ENCODE results near the gene FBXO42.
"Not testable (repeated sequence)": the region's sequence is repeated elsewhere in the genome, so short reads cannot be mapped to it uniquely, and the experiment has no call there.

Gene FBXO42

GRCh38 chr1:16241221-16241708, 111.0 kb downstream of the FBXO42 start:
- no peak for DNase-seq

DNA sequence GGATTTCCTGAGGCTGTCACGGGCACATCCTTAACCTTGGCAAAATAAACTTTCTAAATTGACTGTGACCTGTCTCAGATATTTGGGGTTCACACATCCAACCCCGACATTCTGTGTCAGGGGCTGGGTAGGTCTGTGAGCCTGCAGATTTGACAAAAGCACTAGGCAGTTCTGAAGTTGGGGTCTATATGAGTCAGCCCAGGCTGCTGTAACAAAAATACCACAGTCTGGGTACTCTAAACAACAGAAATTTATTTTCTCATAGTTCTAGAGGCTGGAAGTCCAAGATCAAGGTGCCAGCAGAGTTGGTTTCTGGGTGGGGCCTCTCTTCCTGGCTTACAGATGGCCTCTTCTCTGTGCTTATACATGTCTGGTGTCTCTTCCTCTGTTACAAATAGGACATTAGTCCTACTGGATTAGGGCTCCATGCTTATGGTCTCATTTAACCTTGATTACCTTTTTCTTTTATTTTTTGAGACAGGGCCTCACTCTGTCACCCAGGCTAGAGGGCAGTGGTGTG, 112.2 kb downstream of the FBXO42 start:
- DNase-seq = no peak

GRCh38 chr1:16237343-16237830, 114.9 kb downstream of the FBXO42 start:
- DNase-seq = no peak

DNA sequence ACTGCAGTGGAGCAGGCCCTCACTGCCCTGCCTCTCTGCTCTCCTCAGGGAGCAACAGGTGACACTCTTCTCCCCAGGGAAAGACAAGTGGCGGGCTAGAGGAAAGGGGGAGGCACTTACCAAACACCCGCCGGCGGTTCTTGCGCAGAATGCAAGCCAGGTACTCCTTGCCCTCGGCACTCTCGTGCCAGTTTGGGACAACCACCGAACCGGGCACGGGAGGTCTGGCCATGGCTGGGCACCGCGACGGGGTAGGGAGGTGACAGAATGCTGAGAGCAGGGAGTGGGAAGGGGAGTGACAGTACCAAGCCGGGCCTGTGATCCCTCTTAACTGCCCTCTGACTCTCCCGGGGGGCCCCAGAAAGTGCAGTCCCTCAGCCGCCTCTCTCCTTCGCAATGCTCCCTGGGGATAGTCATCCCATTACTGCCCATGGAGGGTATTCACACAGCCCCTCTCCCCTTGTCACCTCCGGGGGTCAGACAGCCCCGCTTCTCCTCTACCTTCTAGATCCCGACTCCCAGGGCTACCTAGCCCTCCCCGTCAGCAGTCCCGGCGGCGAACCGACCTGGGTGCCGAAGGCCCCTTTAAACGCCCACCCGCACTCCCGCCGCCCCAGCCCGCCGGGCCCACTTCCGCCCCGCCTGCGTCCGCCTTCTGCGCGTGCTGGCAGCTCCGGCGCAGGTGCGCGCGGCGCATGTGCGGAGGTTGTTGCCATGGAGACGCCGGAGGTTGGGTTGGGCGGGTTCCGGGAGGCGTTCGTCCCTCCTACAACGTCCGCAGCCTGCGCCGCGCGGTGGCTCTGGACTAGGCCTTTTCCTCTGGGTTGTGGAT, 115.6 kb downstream of the FBXO42 start, which contains the start of gene CPLANE2:
TSS of gene CPLANE2 (minus strand) at position 673 of the 832 bp plus-strand sequence. CDS start at position 232, 441 bp downstream.
- peak; percentile 88 for DNase-seq

DNA sequence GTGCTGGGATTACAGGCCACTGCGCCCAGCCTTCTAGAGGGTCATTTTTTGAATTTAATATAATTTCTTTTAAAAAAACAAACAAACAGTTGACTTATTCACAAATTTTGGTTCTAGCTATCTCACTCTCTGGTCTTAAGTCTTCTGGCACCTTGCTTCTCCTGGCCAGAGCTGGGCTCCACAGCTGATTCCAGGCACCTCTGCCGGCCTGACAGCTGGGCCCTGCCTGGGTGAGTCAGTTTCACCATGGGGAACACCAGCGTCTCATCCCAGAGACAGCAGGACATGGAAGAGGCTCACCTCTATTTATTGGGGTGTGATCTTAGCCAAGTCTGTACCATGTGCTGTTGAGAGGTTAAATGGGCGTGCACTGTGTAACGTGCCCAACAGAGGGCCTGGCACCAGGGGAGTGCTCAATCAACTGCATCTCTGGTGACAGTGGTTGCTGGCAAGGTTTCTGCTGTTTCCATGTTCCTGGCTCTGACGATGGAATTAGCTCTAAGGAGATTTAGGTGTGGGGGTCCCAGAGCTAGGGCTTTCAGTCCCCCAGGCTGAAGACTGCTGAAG, 116.3 kb downstream of the FBXO42 start:
- peak; percentile 12 for DNase-seq

DNA sequence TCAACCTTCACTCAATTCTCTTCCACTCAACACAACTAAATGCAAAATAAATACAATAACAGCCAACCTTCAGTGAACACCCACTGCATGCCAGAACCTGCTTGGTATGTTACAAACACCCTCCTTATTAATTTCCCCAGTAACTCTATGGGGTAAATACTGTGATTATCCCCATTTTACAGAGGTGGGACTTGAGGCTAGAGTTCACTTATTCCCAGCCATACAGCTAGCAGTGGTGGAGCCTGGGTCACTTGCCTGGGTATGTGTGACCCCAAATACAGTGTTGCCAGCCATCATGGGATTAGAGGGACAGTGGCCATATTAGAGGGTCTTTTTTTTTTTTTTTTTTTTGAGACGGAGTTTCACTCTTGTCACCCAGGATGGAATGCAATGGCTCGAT, 116.9 kb downstream of the FBXO42 start:
- no peak for DNase-seq

DNA sequence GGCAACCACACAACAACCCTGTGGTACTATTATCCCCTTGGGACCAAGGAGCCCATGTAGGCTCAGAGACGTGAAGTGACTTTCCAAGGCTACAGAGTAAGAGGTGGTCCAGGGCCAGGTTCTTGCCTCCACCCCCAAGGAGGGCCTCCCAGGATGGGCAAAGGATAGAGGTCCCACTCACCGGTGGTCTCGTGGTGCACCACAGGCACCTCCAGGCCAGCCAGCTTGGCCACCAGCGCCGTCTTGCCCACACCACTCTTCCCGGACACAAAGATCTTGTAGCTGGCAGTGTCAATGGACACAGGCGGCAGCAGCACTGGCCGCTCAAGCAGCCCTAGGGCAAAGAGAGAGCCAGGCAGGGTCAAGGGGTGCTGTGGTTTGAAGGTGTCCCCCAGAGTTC, 118.8 kb downstream of the FBXO42 start:
- DNase-seq = no peak

GRCh38 chr1:16232316-16232710, 120.0 kb downstream of the FBXO42 start:
- no peak for DNase-seq

DNA sequence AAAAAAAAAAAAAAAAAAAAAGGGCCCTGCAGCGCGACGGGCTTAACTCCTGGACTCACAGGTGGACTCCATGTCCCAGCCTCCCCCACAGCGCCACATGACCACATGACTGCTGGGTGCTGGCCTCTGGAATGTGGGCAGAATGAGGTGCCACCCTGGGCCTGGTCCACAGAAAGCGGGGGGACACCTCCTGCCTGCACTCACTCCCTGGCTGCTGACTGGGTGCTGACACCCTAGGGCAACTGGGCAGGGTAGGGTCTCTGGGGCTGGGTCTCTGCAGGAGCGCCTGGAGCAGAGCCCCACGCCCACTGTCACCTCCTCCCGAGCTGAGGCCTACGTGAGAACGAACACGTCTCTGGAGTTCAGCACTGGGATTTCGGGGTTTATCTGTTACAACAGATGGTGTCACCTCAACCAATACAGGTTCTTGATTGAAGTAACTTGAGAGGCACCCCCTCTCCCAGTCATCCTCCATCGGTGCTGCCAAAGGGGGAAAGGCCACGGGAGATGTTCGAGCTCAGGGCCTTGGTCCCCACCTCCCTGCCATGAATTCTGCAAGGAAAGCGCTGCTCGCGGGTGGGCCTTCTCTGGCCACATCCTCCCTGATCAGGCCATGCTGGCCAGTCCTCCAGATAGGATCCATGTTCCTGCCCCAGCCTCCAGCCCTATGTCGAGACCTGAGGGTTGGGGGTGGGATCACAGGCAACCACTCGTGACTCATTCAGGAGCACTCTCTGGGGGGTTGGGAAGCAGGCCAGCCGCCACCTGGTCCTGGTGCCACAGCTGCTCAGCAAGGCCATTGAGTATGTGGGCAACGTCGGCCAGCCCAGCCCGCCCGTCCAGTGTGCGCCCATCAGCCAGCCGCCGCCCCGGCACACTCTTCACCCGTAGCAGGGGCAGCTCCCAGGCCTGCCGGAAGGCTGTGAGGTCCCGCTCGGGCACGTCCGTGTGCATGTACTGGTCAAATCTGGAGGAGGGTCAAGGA, 120.7 kb downstream of the FBXO42 start:
- DNase-seq = no peak

DNA sequence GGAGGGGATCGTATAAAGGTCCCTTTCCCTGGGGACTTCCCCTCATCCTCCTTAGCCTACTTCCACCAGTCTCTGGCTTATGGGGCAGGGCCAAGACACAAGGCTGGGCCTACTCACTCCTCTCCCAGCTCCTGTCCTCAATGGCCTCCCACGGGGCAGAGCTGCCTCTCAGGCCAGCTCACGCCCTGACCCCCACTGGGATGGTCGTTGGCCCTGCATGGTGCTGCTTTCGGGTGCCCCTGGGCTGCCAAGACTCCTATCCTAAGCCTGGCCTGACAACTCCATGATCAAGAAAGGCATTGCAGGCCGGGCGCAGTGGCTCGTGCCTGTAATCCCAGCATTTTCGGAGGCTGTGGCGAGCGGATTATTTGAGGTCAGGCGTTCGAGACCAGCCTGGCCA, 121.5 kb downstream of the FBXO42 start:
- DNase-seq = no peak

DNA sequence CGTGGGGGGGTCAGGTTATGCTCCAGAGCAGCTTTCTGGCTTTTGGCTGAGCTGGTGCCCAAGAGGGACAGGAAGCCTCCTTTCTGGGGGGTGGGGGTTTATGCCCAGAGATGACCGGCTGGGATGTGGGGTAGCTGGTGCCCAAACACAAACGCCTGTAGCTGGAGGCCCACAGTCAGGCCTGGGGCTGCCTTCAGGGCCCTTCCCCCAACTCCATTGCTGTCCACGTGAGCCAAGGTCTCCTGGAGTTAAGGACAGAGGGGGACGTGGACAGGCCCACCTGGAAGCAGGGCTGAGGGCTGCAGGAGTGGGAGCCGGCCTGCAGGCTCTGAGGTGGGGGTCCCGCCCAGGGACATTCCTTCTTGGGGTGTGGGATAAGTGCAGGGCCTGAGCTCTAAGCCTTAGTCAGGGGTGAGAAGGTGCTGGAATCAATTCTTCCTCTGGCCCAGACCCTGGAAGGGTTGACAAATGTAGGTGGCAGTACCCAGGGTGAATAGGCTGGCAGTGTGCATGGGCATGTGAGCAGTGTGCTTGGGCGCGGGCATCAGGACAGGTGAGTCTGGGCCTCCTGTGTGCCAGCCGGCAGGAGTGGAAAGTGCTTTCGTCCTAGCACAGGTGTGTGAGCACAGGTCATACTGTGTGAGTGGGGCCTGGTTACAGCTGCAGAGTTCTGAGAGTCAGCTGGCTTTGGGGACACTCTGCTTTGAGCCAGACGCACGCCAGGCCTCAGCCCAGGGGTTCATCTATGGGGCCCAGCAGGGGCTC, 122.1 kb downstream of the FBXO42 start:
- no peak for DNase-seq

DNA sequence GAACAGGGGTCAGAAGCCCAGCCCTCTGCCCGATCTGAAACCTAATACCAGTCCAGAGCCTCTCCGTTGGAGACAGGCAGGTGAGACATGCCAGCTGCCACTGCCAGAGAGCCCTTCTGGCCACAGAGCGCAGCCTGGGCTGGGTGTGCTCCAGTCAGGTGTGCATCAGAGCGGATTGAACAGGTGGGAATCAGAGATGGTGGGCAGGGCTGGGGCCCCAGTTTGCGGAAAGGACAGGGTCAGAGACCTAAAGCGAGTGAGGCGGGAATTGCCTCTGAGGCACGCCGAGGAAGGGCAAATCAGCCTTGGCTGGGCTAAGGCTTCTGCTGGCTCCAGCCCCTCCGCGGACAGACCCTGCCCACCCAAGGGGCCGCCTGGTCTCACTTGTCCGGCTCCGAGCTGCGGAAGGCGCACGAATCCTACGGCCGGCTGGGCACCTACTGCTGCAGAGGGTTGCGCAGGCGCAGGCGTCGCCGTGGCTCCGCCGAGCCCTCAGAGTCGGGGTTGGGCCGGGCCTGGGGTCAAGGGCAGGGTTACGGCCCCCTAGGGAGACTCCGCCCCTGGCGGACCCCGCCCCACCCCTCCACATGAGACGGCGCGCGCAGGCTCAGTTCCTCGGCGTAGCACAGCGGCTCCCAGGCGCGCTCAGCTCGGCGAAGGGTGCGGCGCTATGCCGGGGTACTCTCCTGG, 125.6 kb downstream of the FBXO42 start:
- no peak for DNase-seq

GRCh38 chr1:16226129-16226489, 126.2 kb downstream of the FBXO42 start:
- no peak for DNase-seq

DNA sequence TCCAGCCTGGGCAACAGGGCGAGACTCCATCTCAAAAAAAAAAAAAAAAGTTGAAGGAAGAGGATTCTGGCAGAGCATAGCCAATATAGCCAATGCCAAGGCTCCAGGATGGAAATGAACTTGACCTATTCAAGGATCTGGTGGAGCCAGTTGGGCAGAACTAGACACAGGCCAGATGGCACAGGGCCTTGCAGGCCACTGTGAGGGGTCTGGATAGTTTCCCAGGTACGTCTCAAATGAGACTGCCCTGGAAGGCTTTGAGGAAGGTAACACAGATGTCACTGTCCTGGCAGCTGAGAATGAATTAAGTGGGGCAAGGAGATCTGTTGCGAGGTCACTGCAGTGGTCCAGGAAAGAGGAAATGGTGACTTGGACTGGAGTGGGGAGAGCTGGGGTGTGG, 127.8 kb downstream of the FBXO42 start:
- DNase-seq = no peak

GRCh38 chr1:16222716-16223115, 129.6 kb downstream of the FBXO42 start:
- DNase-seq = not testable (repeated sequence)

DNA sequence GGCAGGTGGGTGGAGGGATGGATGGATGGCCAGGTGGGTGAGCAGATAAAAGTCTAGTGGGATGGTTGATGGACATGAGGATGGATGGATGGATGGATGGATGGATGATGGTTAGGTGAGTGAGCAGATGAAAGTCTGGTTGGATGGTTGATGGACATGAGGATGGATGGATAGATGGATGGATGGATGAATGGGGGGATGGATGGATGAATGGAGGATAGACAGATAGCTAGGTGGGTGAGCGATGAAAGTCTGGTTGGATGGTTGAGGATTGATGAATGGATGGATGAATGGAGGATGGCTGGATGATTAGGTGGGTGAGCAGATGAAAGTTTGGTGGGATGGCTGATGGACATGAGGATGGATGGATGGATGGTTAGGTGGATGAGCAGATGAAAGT, 130.8 kb downstream of the FBXO42 start:
- no peak for DNase-seq

DNA sequence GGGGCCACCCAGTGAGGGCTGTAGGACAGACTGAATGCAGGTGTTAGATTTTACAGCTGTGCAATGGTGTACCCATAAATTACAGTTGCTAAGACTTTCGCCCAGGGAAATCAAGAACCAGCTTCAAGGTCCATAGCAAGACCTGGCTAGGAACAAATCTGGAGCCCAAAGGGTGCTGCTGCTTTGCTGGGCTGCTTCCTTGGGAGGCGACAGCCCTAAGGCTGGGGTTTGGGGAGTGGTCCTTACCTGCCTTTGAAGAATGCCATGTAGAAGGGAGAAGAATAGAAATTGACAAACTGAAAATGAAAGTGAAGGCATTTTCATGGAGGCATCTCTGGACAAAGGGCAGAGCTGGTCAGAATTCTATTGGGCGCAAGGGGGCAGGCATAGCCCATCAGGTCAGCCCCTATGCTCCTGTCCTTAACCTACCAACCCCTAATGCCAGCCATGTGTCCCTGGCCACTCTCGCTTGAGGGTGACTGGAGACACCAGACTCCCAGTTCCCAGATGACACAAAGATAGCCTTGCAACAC, 132.2 kb downstream of the FBXO42 start:
- no peak for DNase-seq

DNA sequence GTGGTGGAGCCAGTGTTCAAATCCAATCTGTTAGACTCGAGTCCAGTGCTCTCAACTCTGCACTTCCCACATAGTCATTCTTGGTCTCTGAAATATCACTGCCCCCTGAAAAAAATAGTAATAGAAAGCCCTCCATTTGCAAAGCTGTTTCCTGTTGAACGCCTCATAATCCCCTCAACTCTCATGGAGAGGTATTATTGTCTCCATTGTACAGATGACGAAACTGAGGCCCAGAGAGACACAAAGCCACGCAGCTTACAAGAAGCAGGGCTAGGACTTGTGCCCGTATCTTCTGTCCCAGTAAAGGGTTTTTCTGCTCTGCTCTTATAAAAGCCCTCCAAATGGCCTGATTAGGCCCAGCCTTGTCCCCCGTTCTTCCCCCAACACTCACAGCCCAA, 133.6 kb downstream of the FBXO42 start:
- no peak for DNase-seq

DNA sequence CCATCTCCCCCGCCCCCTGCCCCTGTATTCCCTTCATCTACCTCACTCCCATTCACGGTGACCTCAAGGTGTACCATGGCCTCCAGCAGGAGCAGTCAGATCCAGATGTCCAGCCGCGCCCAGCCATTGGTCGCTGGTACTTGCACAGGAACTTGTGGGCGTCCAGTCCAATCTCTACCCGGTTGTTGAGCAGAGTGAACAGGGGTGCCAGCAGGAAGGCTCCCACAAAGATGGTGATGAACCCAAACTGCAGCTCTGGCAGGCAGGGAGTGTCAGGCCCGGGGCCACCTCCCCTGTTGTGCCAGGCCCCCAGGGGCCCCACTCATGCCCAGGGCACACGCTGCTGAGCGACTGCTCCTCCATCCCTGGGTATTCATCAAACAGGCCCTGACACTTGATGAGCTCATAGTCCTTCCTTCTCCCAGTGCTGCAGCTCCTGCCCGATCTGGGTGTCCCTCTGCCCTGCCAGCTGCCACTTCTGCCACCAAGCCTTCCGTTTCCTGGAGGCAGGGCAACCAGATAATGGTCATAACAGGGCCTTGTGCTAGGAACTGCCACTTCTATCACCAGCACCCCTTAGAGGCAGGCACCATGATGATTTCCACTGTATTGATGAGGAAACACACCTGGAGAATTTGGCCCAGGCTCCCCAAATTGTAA, 134.1 kb downstream of the FBXO42 start:
- DNase-seq = no peak

DNA sequence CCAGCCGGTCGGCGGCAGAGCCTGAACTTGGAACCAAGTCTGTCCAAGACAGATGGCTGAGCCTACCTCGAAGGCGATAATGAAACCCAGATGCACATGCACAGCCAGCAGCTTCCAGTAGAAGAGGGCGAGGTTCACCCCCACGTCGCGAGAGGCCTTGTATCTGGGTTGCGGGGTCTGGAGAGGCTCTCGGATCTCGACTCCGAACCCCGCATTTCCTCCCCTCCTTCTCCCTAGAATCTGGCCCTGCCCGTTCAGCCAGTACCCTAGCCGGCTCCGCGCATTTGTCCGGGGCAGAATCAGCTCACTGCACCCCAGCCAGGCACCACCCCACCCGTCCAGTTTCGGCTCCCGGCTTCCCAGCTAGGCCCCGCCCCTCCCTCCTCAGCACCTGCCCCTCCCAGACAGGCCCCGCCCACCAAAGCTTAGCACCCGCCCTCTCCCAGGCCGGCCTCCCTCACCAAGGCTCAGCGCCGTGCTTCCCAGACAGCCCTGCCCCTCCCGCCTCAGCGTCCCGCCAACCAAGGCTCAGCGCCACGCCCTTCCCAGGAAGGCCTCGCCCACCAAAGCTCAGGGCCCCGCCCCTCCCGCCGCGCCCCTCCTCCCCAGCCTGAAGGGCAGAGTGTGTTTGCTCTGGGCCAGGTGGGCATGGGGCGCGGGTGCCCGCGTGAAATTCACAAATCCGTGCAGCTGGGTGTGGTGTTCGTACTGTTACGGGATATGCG, 135.1 kb downstream of the FBXO42 start:
- DNase-seq = peak; percentile 93

Data from NCI-H226 (cell line).